ENCODE data around the gene CHMP1A. TPM values are rescaled to one million over a fixed set of nuclear protein-coding genes. Genes with fewer than 3 reads are reported as not detected.

CHMP1A gene
- total RNA-seq, 2 experiments from 2014 or later = 51.1 to 56.9 TPM

DNA sequence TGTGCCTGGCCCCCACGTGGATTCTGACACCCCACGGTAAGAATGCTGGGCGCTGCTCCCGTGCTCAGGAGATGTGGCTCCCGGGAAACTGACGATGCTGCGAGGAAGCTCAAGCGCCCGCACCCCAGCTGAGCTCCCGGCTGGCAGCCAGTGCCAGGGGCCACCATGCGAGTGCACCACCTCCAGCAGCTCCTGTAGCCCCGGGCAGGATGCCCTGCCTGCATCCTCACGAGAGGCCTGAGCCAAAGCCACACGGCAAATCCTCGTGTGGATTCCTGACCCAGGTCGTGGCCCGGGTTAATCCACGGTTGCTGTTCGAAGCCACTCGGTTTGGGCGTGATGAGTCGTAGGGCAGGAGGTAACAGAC, 55.6 kb downstream of the CHMP1A start:
- no peaks in the 10 kb centered on the region for H3K9me3 Mint-ChIP-seq
- CTCF ChIA-PET = interaction anchor here (1.6 kb wide), 1 partner anchor 13 kb away, joined by 8 read pairs; no protein-coding TSS in a partner anchor
- no peaks in the 10 kb centered on the region for H3K36me3 Mint-ChIP-seq (ENCODE audit: low read depth)
- H3K4me1 Mint-ChIP-seq (ENCODE audit: low read depth) = peaks cover 12% of the 10 kb centered on the region
- H3K4me3 Mint-ChIP-seq = no peak overlapping the region
- intact Hi-C loops (cut with micrococcal nuclease) = no loop called here
- POLR2A ChIA-PET = interaction anchor here (0.9 to 1.4 kb wide), 4 partner anchors 13 to 42 kb away, joined by 3 to 5 read pairs (median 4); no protein-coding TSS in a partner anchor
- TF ChIP-seq, protein P1, sequence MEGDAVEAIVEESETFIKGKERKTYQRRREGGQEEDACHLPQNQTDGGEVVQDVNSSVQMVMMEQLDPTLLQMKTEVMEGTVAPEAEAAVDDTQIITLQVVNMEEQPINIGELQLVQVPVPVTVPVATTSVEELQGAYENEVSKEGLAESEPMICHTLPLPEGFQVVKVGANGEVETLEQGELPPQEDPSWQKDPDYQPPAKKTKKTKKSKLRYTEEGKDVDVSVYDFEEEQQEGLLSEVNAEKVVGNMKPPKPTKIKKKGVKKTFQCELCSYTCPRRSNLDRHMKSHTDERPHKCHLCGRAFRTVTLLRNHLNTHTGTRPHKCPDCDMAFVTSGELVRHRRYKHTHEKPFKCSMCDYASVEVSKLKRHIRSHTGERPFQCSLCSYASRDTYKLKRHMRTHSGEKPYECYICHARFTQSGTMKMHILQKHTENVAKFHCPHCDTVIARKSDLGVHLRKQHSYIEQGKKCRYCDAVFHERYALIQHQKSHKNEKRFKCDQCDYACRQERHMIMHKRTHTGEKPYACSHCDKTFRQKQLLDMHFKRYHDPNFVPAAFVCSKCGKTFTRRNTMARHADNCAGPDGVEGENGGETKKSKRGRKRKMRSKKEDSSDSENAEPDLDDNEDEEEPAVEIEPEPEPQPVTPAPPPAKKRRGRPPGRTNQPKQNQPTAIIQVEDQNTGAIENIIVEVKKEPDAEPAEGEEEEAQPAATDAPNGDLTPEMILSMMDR (IDR thresholded peaks at IDR 0.05) = no peak
- no peak for DNase-seq
- H3K27ac Mint-ChIP-seq = no peak overlapping the region
- no peak for ATAC-seq
- H3K27me3 Mint-ChIP-seq = no peaks in the 10 kb centered on the region

DNA sequence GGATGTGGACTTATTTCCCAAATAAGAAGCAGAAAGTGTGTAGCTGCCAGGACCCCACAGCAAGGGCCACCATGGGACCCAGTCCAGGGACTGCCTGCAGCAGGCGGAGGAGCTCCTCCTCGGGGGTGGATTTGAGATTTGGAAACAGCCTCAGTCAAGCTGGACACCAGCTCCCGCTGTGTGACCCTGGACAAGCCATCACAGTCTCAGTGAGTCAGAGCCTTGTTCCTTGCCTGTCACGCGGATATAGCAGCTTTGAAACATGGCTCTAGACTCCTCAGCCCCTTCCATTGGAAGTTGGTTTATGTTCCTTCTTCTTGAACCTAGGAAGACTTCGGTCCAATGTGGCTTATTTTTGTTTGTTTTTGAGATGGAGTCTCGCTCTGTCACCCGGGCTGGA, 56.6 kb downstream of the CHMP1A start:
- CTCF ChIA-PET = interaction anchor here (1.1 to 1.5 kb wide), 2 partner anchors 15 to 36 kb away, joined by 3 to 6 read pairs; no protein-coding TSS in a partner anchor
- intact Hi-C loops (cut with micrococcal nuclease) = no loop called here
- peaks cover 12% of the 10 kb centered on the region for H3K4me1 Mint-ChIP-seq (ENCODE audit: low read depth)
- ATAC-seq (no peak), DNase-seq (no peak)
- H3K27me3 Mint-ChIP-seq = no peaks in the 10 kb centered on the region
- H3K9me3 Mint-ChIP-seq = no peaks in the 10 kb centered on the region
- H3K4me3 Mint-ChIP-seq = no peak overlapping the region
- no peaks in the 10 kb centered on the region for H3K36me3 Mint-ChIP-seq (ENCODE audit: low read depth)
- TF ChIP-seq, protein P1 (IDR thresholded peaks at IDR 0.05) = no peak
- POLR2A ChIA-PET = interaction anchor here (1.1 to 2.1 kb wide), 2 partner anchors 14 to 57 kb away, joined by 3 to 6 read pairs; partner anchors contain the start of genes CHMP1A and SPATA33
- no peak overlapping the region for H3K27ac Mint-ChIP-seq

DNA sequence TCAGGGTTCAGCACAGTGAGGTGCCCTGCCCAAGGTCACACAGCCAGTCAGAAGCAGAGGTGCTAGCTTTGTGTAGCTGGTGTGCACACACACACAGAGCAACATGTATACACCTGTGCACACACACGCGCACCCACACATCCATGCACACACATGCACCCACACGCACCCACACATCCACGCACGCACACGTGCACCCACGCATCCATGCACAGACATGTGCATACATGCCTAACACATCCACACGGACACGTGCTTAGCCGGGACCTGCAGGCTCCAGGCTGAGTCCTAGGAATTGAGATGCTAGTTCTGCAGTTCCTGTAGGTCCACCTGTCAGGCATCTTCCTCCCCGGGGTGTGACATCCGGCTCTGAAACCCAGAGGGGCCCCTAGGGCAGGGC, 57.1 kb downstream of the CHMP1A start:
- H3K36me3 Mint-ChIP-seq (ENCODE audit: low read depth) = no peaks in the 10 kb centered on the region
- H3K4me1 Mint-ChIP-seq (ENCODE audit: low read depth) = peaks cover 12% of the 10 kb centered on the region
- ATAC-seq (no peak), DNase-seq (no peak)
- no peaks in the 10 kb centered on the region for H3K9me3 Mint-ChIP-seq
- no peak overlapping the region for H3K27ac Mint-ChIP-seq
- H3K27me3 Mint-ChIP-seq = no peaks in the 10 kb centered on the region
- no peak overlapping the region for H3K4me3 Mint-ChIP-seq
- POLR2A ChIA-PET = interaction anchor here (1.1 to 2.1 kb wide), 2 partner anchors 14 to 57 kb away, joined by 3 to 6 read pairs; partner anchors contain the start of genes CHMP1A and SPATA33
- TF ChIP-seq, protein P1 (IDR thresholded peaks at IDR 0.05) = no peak
- intact Hi-C loops (cut with micrococcal nuclease) = no loop called here
- CTCF ChIA-PET = interaction anchor here (1.1 to 1.5 kb wide), 2 partner anchors 15 to 35 kb away, joined by 3 to 6 read pairs; no protein-coding TSS in a partner anchor

DNA sequence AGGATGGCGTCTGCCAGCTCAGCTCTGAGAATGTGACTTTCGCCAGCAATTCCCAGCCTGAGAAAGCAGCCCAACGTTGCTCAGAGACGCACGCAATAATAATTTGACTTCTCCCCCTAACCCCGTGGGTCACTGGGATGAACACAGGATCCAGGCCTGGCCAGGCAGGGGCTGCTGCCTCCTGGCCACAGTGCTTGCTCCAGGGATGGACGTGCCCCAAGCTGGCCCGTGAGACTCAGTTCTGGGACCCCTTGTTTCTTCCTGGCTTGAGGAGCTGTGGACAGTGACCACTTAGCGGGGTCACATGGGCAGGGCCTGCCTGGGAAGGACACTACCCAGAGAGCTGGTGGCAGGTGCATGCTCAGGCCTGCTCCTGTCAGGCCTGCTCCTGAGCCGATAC, 57.6 kb downstream of the CHMP1A start:
- TF ChIP-seq, protein P1 (IDR thresholded peaks at IDR 0.05) = no peak
- Mint-ChIP-seq H3K27me3 (no peaks in the 10 kb centered on the region), H3K9me3 (no peaks in the 10 kb centered on the region), H3K27ac (no peak overlapping the region), H3K4me1 (ENCODE audit: low read depth) (peaks cover 12% of the 10 kb centered on the region), H3K4me3 (no peak overlapping the region), H3K36me3 (ENCODE audit: low read depth) (no peaks in the 10 kb centered on the region)
- POLR2A ChIA-PET = interaction anchor here (1.1 to 2.1 kb wide), 2 partner anchors 15 to 58 kb away, joined by 3 to 6 read pairs; partner anchors contain the start of genes CHMP1A and SPATA33
- DNase-seq = no peak
- ATAC-seq = no peak
- CTCF ChIA-PET = interaction anchor here (1.5 kb wide), 1 partner anchor 35 kb away, joined by 6 read pairs; no protein-coding TSS in a partner anchor
- intact Hi-C loops (cut with micrococcal nuclease) = no loop called here

DNA sequence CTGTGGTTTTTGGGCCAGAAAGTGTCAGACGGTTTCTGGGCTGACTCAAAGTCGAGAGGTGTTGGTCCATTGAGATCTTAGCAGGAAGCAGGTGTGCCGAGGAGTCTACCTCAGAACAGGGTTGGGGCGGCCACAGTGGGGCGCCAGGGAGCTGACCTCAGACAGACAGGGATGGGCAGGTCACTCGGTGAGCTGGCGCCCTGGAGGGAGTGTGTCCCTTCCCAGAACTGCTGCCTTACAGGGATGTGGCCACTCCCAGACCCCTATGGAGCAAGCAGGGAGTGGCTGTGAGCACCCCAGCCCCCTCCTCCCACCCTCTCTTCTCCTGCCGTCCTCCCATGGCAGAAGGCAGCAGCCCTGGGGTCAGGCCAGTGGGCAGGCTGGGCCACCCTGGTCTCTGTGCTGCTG, 58.1 kb downstream of the CHMP1A start:
- ATAC-seq = peak; percentile 45
- ChIA-PET CTCF (interaction anchor here (1.5 kb wide), 1 partner anchor 34 kb away, joined by 6 read pairs; no protein-coding TSS in a partner anchor), POLR2A (interaction anchor here (2.1 kb wide), 1 partner anchor 58 kb away, joined by 6 read pairs; the partner anchor contains the start of genes CHMP1A and SPATA33)
- intact Hi-C loops (cut with micrococcal nuclease) = no loop called here
- no peaks in the 10 kb centered on the region for H3K9me3 Mint-ChIP-seq
- TF ChIP-seq, protein P1 (IDR thresholded peaks at IDR 0.05) = peak; percentile 44
- H3K36me3 Mint-ChIP-seq (ENCODE audit: low read depth) = no peaks in the 10 kb centered on the region
- peaks cover 12% of the 10 kb centered on the region for H3K4me1 Mint-ChIP-seq (ENCODE audit: low read depth)
- H3K27ac Mint-ChIP-seq = no peak overlapping the region
- H3K27me3 Mint-ChIP-seq = no peaks in the 10 kb centered on the region
- peak; percentile 75 for DNase-seq
- no peak overlapping the region for H3K4me3 Mint-ChIP-seq

Measured in activated CD8-positive, alpha-beta T cell treated with anti-CD3 and anti-CD28 coated beads for 36 hours (primary cell).